Naive thymus-derived CD8-positive, alpha-beta T cell (primary cell): ENCODE data around the gene ZNF83. TPM values are rescaled to one million over a fixed set of nuclear protein-coding genes. Genes with fewer than 3 reads are reported as not detected.

ENCODE experiments used
- ATAC-seq, 2 donors: fragments of 150-1000 bp; cut with Tn5 transposase in 1 of 2; sonication (Bioruptor Pico), chemical (Tn5 transposase) in 1 of 2; 1 replicate in 1 of 2; 2 replicates in 1 of 2; pipeline ENCODE4 v1.10.0; 2021; ENCODE audit warnings: mild to moderate bottlenecking in 2 of 2, moderate library complexity in 2 of 2
- POLR2A ChIA-PET: fragments of 350-600 bp; sonication (Branson Sonifier 250); formaldehyde crosslinking; loops from one replicate; lab custom pipeline; 2021; ENCODE audit warnings: antibody characterized with exemption; lab: Charles Lee
- DNase-seq, 10 donors: peaks; one replicate each; pipeline versions ENCODE4 v3.0.0 to v3.0.0-alpha.2; 2020 to 2022
- H3K27ac Mint-ChIP-seq, 10 donors: one replicate each; pipeline ENCODE4 v1.8.0; 2020 to 2022; ENCODE audit warnings: mild to moderate bottlenecking in 10 of 10, mixed read lengths in 10 of 10, moderate library complexity in 4 of 10, inconsistent platforms in 1 of 10
- H3K27me3 Mint-ChIP-seq, 5 donors: one replicate each; pipeline ENCODE4 v1.8.0; 2021 to 2022; ENCODE audit warnings: mixed read lengths in 5 of 5
- H3K36me3 Mint-ChIP-seq, 3 donors: one replicate each; pipeline ENCODE4 v1.8.0; 2020 to 2022; ENCODE audit warnings: mixed read lengths in 3 of 3, mild to moderate bottlenecking in 2 of 3, inconsistent platforms in 1 of 3
- H3K4me1 Mint-ChIP-seq, 4 donors: one replicate each; pipeline ENCODE4 v1.8.0; 2021 to 2022; ENCODE audit warnings: mixed read lengths in 4 of 4
- H3K4me3 Mint-ChIP-seq, 10 donors: one replicate each; pipeline ENCODE4 v1.8.0; 2020 to 2022; ENCODE audit warnings: mild to moderate bottlenecking in 10 of 10, mixed read lengths in 10 of 10, moderate library complexity in 6 of 10, inconsistent platforms in 1 of 10
- H3K9me3 Mint-ChIP-seq, 9 donors: one replicate each; pipeline ENCODE4 v1.8.0; 2020 to 2022; ENCODE audit warnings: mixed read lengths in 9 of 9, mild to moderate bottlenecking in 3 of 9, inconsistent platforms in 1 of 9, moderate library complexity in 1 of 9
- polyA plus RNA-seq, 3 donors: library from polyadenylated mRNA; unstranded; fragments of 300-500 nt; fragmentation: Illumina TruSeq; gene quantifications; one replicate each; pipeline ENCODE4 v1.2.3, GENCODE V29; 2021
- total RNA-seq, 8 experiments: library from RNA in 2 of 8; stranded (reverse) in 2 of 8; gene quantifications; one replicate each; pipeline ENCODE4 v1.2.3 and lab custom pipeline; 2021 to 2026

The ZNF83 gene
- total and polyA plus RNA-seq, 5 experiments from 2014 or later: 10.9 to 113 (median 18.3) TPM

GRCh38 chr19:52665027-52665426 lies 26.9 kb upstream of the ZNF83 start:
- Mint-ChIP-seq H3K4me3 (no peak overlapping the region), H3K36me3 (peaks cover 15 to 75% (median 54%) of the 10 kb centered on the region in 3 donors), H3K9me3 (peaks cover 0 to 51% (median 0%) of the 10 kb centered on the region in 9 donors), H3K27me3 (no peaks in the 10 kb centered on the region), H3K4me1 (peaks cover 0 to 11% (median 2%) of the 10 kb centered on the region in 4 donors), H3K27ac (peak overlapping the region in 1 of 10 donors; percentile 65)
- POLR2A ChIA-PET: no interaction called here
- ATAC-seq (no peak), DNase-seq (no peak)

GRCh38 chr19:52664461-52664860 lies 26.3 kb upstream of the ZNF83 start:
- Mint-ChIP-seq H3K9me3 (peaks cover 0 to 51% (median under 1%) of the 10 kb centered on the region in 9 donors), H3K36me3 (peaks cover 16 to 75% (median 54%) of the 10 kb centered on the region in 3 donors), H3K4me1 (peaks cover 0 to 9% (median 0%) of the 10 kb centered on the region in 4 donors), H3K27ac (no peak overlapping the region), H3K4me3 (no peak overlapping the region), H3K27me3 (no peaks in the 10 kb centered on the region)
- no peak for ATAC-seq
- POLR2A ChIA-PET: interaction anchor here (0.7 kb wide), 1 partner anchor 961 kb away, joined by 3 read pairs; no protein-coding TSS in a partner anchor
- no peak for DNase-seq

- H3K36me3 Mint-ChIP-seq: peaks cover 22 to 82% (median 69%) of the 10 kb centered on the region in 3 donors
- ATAC-seq: no peak
- peaks cover 0 to 7% (median 0%) of the 10 kb centered on the region in 4 donors for H3K4me1 Mint-ChIP-seq
- H3K9me3 Mint-ChIP-seq: peaks cover 0 to 59% (median 3%) of the 10 kb centered on the region in 9 donors
- DNase-seq: no peak
- H3K27ac Mint-ChIP-seq: no peak overlapping the region
- no peak overlapping the region for H3K4me3 Mint-ChIP-seq
- POLR2A ChIA-PET: interaction anchor here (1.1 kb wide), 1 partner anchor 9 kb away, joined by 3 read pairs; no protein-coding TSS in a partner anchor
- no peaks in the 10 kb centered on the region for H3K27me3 Mint-ChIP-seq
These were observed 24.5 kb upstream of the ZNF83 start for GRCh38 chr19:52662631-52663030.

- H3K27ac Mint-ChIP-seq: peak overlapping the region in 2 of 10 donors; percentile 3 to 31
- H3K27me3 Mint-ChIP-seq: no peaks in the 10 kb centered on the region
- H3K9me3 Mint-ChIP-seq: peaks cover 0 to 64% (median 3%) of the 10 kb centered on the region in 9 donors
- peaks cover 27 to 84% (median 73%) of the 10 kb centered on the region in 3 donors for H3K36me3 Mint-ChIP-seq
- ATAC-seq: no peak
- no peak overlapping the region for H3K4me3 Mint-ChIP-seq
- no peak for DNase-seq
- peaks cover 0 to 4% (median 0%) of the 10 kb centered on the region in 4 donors for H3K4me1 Mint-ChIP-seq
- POLR2A ChIA-PET: no interaction called here
These were observed 22.8 kb upstream of the ZNF83 start for GRCh38 chr19:52660981-52661380.

- H3K9me3 Mint-ChIP-seq: peaks cover 0 to 73% (median 9%) of the 10 kb centered on the region in 9 donors
- peaks cover 0 to 2% (median 0%) of the 10 kb centered on the region in 4 donors for H3K4me1 Mint-ChIP-seq
- POLR2A ChIA-PET: interaction anchor here (0.6 kb wide), 2 partner anchors 22 to 469 kb away, joined by 4 to 10 read pairs; partner anchors contain the start of gene PPP2R1A
- ATAC-seq: no peak
- no peak for DNase-seq
- no peak overlapping the region for H3K27ac Mint-ChIP-seq
- peaks cover 38 to 89% (median 84%) of the 10 kb centered on the region in 3 donors for H3K36me3 Mint-ChIP-seq
- no peaks in the 10 kb centered on the region for H3K27me3 Mint-ChIP-seq
- no peak overlapping the region for H3K4me3 Mint-ChIP-seq
These were observed 20.9 kb upstream of the ZNF83 start for GRCh38 chr19:52659013-52659412.

GRCh38 chr19:52658595-52658994 lies 20.4 kb upstream of the ZNF83 start:
- DNase-seq (no peak), ATAC-seq (no peak)
- POLR2A ChIA-PET: interaction anchor here (0.6 kb wide), 2 partner anchors 23 to 469 kb away, joined by 4 to 10 read pairs; partner anchors contain the start of gene PPP2R1A
- H3K27ac Mint-ChIP-seq: peak overlapping the region in 1 of 10 donors; percentile 57
- no peak overlapping the region for H3K4me3 Mint-ChIP-seq
- H3K36me3 Mint-ChIP-seq: peaks cover 41 to 93% (median 88%) of the 10 kb centered on the region in 3 donors
- H3K27me3 Mint-ChIP-seq: no peaks in the 10 kb centered on the region
- peaks cover 0 to 2% (median 0%) of the 10 kb centered on the region in 4 donors for H3K4me1 Mint-ChIP-seq
- peaks cover 0 to 77% (median 13%) of the 10 kb centered on the region in 9 donors for H3K9me3 Mint-ChIP-seq

GRCh38 chr19:52653161-52653560 lies 15.0 kb upstream of the ZNF83 start:
- Mint-ChIP-seq H3K4me3 (no peak overlapping the region), H3K9me3 (peaks cover 9 to 91% (median 42%) of the 10 kb centered on the region in 9 donors), H3K27ac (no peak overlapping the region), H3K27me3 (no peaks in the 10 kb centered on the region), H3K36me3 (peaks cover 58 to 96% (median 77%) of the 10 kb centered on the region in 3 donors), H3K4me1 (no peaks in the 10 kb centered on the region)
- DNase-seq (no peak), ATAC-seq (no peak)
- POLR2A ChIA-PET: interaction anchor here (0.5 kb wide), 1 partner anchor 86 kb away, joined by 3 read pairs; no protein-coding TSS in a partner anchor

- no peaks in the 10 kb centered on the region for H3K4me1 Mint-ChIP-seq
- peaks cover 19 to 95% (median 50%) of the 10 kb centered on the region in 9 donors for H3K9me3 Mint-ChIP-seq
- peaks cover 67 to 92% (median 74%) of the 10 kb centered on the region in 3 donors for H3K36me3 Mint-ChIP-seq
- H3K27me3 Mint-ChIP-seq: no peaks in the 10 kb centered on the region
- H3K4me3 Mint-ChIP-seq: peak overlapping the region in 1 of 10 donors; percentile 7
- H3K27ac Mint-ChIP-seq: peak overlapping the region in 1 of 10 donors; percentile 60
- POLR2A ChIA-PET: no interaction called here
- ATAC-seq (no peak), DNase-seq (no peak)
These were observed 13.8 kb upstream of the ZNF83 start for GRCh38 chr19:52651956-52652355.

GRCh38 chr19:52648336-52649016 lies 10.3 kb upstream of the ZNF83 start:
- no peaks in the 10 kb centered on the region for H3K4me1 Mint-ChIP-seq
- peaks cover 19 to 89% (median 55%) of the 10 kb centered on the region in 9 donors for H3K9me3 Mint-ChIP-seq
- H3K36me3 Mint-ChIP-seq: peaks cover 43 to 71% (median 54%) of the 10 kb centered on the region in 3 donors
- POLR2A ChIA-PET: no interaction called here
- peak overlapping the region in 1 of 10 donors; percentile 69 for H3K27ac Mint-ChIP-seq
- no peaks in the 10 kb centered on the region for H3K27me3 Mint-ChIP-seq
- DNase-seq (no peak), ATAC-seq (no peak)
- no peak overlapping the region for H3K4me3 Mint-ChIP-seq

- no peak overlapping the region for H3K4me3 Mint-ChIP-seq
- no peaks in the 10 kb centered on the region for H3K27me3 Mint-ChIP-seq
- no peaks in the 10 kb centered on the region for H3K4me1 Mint-ChIP-seq
- DNase-seq (no peak), ATAC-seq (no peak)
- H3K36me3 Mint-ChIP-seq: peaks cover 27 to 56% (median 36%) of the 10 kb centered on the region in 3 donors
- POLR2A ChIA-PET: no interaction called here
- H3K9me3 Mint-ChIP-seq: peaks cover 14 to 81% (median 41%) of the 10 kb centered on the region in 9 donors
- H3K27ac Mint-ChIP-seq: no peak overlapping the region
These were observed 8.5 kb upstream of the ZNF83 start for GRCh38 chr19:52646571-52647217.

GRCh38 chr19:52640916-52641315 lies 2.8 kb upstream of the ZNF83 start:
- Mint-ChIP-seq H3K9me3 (peaks cover 0 to 67% (median 22%) of the 10 kb centered on the region in 9 donors), H3K4me1 (peaks cover 9 to 24% (median 20%) of the 10 kb centered on the region in 4 donors), H3K36me3 (peaks cover 2 to 16% (median 6%) of the 10 kb centered on the region in 3 donors), H3K27me3 (no peaks in the 10 kb centered on the region), H3K27ac (no peak overlapping the region), H3K4me3 (no peak overlapping the region)
- POLR2A ChIA-PET: no interaction called here
- no peak for ATAC-seq
- DNase-seq: no peak

GRCh38 chr19:52639996-52640395 lies 1.8 kb upstream of the ZNF83 start:
- H3K36me3 Mint-ChIP-seq: peaks cover 5 to 14% (median 8%) of the 10 kb centered on the region in 3 donors
- H3K27ac Mint-ChIP-seq: no peak overlapping the region
- H3K9me3 Mint-ChIP-seq: peaks cover 0 to 63% (median 22%) of the 10 kb centered on the region in 9 donors
- H3K4me3 Mint-ChIP-seq: peak overlapping the region in 2 of 10 donors; percentile 69 to 94
- ATAC-seq (no peak), DNase-seq (no peak)
- H3K27me3 Mint-ChIP-seq: no peaks in the 10 kb centered on the region
- peaks cover 11 to 31% (median 21%) of the 10 kb centered on the region in 4 donors for H3K4me1 Mint-ChIP-seq
- POLR2A ChIA-PET: no interaction called here
